CD14-positive monocyte (primary cell): ENCODE results near the gene KMT2A. TPM values are rescaled to one million over a fixed set of nuclear protein-coding genes. Genes with fewer than 3 reads are reported as not detected.

ENCODE experiments used
- DNase-seq, 3 donors: peaks; one replicate each; pipeline ENCODE4 v3.0.0-alpha.2; 2011 to 2022
- H2AFZ ChIP-seq: 2 replicates; pipeline ENCODE4 v1.6.0; 2012; ENCODE audit warnings: mild to moderate bottlenecking, low read depth, low read length, inconsistent platforms; ENCODE audit not compliant: insufficient read depth, poor library complexity, severe bottlenecking
- H3K27ac ChIP-seq, 2 donors: 1 replicate in 1 of 2; 2 replicates in 1 of 2; pipeline ENCODE4 v1.5.1; 2012 to 2013; ENCODE audit warnings: low read length in 2 of 2, control low read depth in 1 of 2, inconsistent platforms in 1 of 2, low read depth in 1 of 2, mild to moderate bottlenecking in 1 of 2
- H3K27me3 ChIP-seq, 2 donors: one replicate each; pipeline versions ENCODE4 v1.6.0 to v1.6.1; 2011 to 2013; ENCODE audit warnings: low read length in 2 of 2; ENCODE audit not compliant: control insufficient read depth in 2 of 2, insufficient read depth in 2 of 2
- H3K36me3 ChIP-seq, 2 donors: replicated peaks in 1 of 2; 1 replicate in 1 of 2; 2 replicates in 1 of 2; pipeline versions ENCODE4 v1.5.1 to v1.6.1; 2012 to 2013; ENCODE audit warnings: low read length in 2 of 2, control low read depth in 1 of 2, inconsistent platforms in 1 of 2, mild to moderate bottlenecking in 1 of 2; ENCODE audit not compliant: insufficient read depth in 2 of 2, control insufficient read depth in 1 of 2
- H3K4me1 ChIP-seq, 2 donors: 1 replicate in 1 of 2; 2 replicates in 1 of 2; pipeline versions ENCODE4 v1.5.1 to v1.6.1; 2012 to 2013; ENCODE audit warnings: low read length in 2 of 2, control low read depth in 1 of 2, inconsistent platforms in 1 of 2, mild to moderate bottlenecking in 1 of 2, moderate library complexity in 1 of 2; ENCODE audit not compliant: insufficient read depth in 2 of 2, control insufficient read depth in 1 of 2
- H3K4me2 ChIP-seq: replicated peaks from 2 replicates; pipeline ENCODE3; 2012; ENCODE audit warnings: low read length, moderate library complexity, mild to moderate bottlenecking; ENCODE audit not compliant: poor library complexity, severe bottlenecking; ENCODE audit errors: extremely low read depth
- H3K4me3 ChIP-seq, 3 experiments: fragments of 200-600 bp in 1 of 3; sonication (generic) in 1 of 3; replicated peaks in 1 of 3; 1 replicate in 2 of 3; 2 replicates in 1 of 3; pipeline ENCODE4 v1.5.1; 2011 to 2013; ENCODE audit warnings: low read length in 3 of 3, mild to moderate bottlenecking in 3 of 3, control low read depth in 2 of 3, low read depth in 2 of 3, inconsistent platforms in 1 of 3, moderate library complexity in 1 of 3
- H3K79me2 ChIP-seq: 2 replicates; pipeline ENCODE4 v1.6.0; 2012; ENCODE audit warnings: mild to moderate bottlenecking, control low read depth, inconsistent platforms, low read length, moderate library complexity; ENCODE audit not compliant: insufficient read depth
- H3K9ac ChIP-seq: 2 replicates; pipeline ENCODE4 v1.6.0; 2017; ENCODE audit warnings: low read length, mild to moderate bottlenecking; ENCODE audit not compliant: insufficient read depth, poor library complexity, severe bottlenecking
- H3K9me3 ChIP-seq, 2 donors: replicated peaks in 1 of 2; 1 replicate in 1 of 2; 2 replicates in 1 of 2; pipeline versions ENCODE4 v1.5.1 to v1.6.1; 2012 to 2013; ENCODE audit warnings: low read length in 2 of 2, control low read depth in 1 of 2; ENCODE audit not compliant: control insufficient read depth in 1 of 2, insufficient read depth in 1 of 2
- H4K20me1 ChIP-seq: 2 replicates; pipeline ENCODE4 v1.6.0; 2012; ENCODE audit warnings: mild to moderate bottlenecking, low read length, control low read depth, moderate library complexity; ENCODE audit not compliant: insufficient read depth
- H3K27ac Mint-ChIP-seq, 7 donors: one replicate each; pipeline ENCODE4 v1.8.0; 2020; ENCODE audit warnings: mild to moderate bottlenecking in 7 of 7, mixed read lengths in 7 of 7, moderate library complexity in 6 of 7, inconsistent platforms in 2 of 7
- H3K27me3 Mint-ChIP-seq, 3 donors: one replicate each; pipeline ENCODE4 v1.8.0; 2021 to 2022; ENCODE audit warnings: low read depth in 3 of 3, mild to moderate bottlenecking in 3 of 3, mixed read lengths in 3 of 3, moderate library complexity in 3 of 3, inconsistent platforms in 1 of 3
- H3K36me3 Mint-ChIP-seq, 2 donors: one replicate each; pipeline ENCODE4 v1.8.0; 2020; ENCODE audit warnings: mixed read lengths in 2 of 2, inconsistent platforms in 1 of 2, mild to moderate bottlenecking in 1 of 2
- H3K4me1 Mint-ChIP-seq: one replicate; pipeline ENCODE4 v1.8.0; 2020; ENCODE audit warnings: mild to moderate bottlenecking, mixed read lengths
- H3K4me3 Mint-ChIP-seq, 2 donors: one replicate each; pipeline ENCODE4 v1.8.0; 2020; ENCODE audit warnings: mild to moderate bottlenecking in 2 of 2, mixed read lengths in 2 of 2, moderate library complexity in 1 of 2
- H3K9me3 Mint-ChIP-seq, 7 donors: one replicate each; pipeline ENCODE4 v1.8.0; 2020 to 2022; ENCODE audit warnings: mixed read lengths in 7 of 7, mild to moderate bottlenecking in 6 of 7, moderate library complexity in 6 of 7, inconsistent platforms in 2 of 7
- CTCF ChIP-seq: fragments of 200-600 bp; IDR thresholded peaks from one replicate; pipeline ENCODE4 v1.8.0; 2022; ENCODE audit warnings: antibody characterized with exemption, mild to moderate bottlenecking
- WGBS: methylation state at CpG from one replicate; pipeline ENCODE4 v1.1.5; 2013; ENCODE audit warnings: missing lambda C conversion rate; ENCODE audit not compliant: insufficient coverage; 5-methylcytosine and 5-hydroxymethylcytosine counted together
- intact Hi-C, 2 donors: fragments of 100-400 bp; cut with micrococcal nuclease; formaldehyde crosslinking; loops; one replicate each; pipeline versions ENCODE4 v1.15.0 to v1.15.1; 2023
- polyA plus RNA-seq, 3 donors: library from polyadenylated mRNA; depleted of rRNA in 1 of 3; unstranded in 2 of 3; stranded (reverse) in 1 of 3; fragments of 300-500 nt in 2 of 3; fragments of >200 nt in 1 of 3; fragmentation: Illumina TruSeq in 2 of 3; gene quantifications; 1 replicate in 2 of 3; 2 replicates in 1 of 3; pipeline ENCODE4 v1.2.3, GENCODE V29; 2012 to 2021

The KMT2A gene
- polyA plus RNA-seq, 3 donors = 3.3 to 21.7 (median 3.5) TPM

GRCh38 chr11:118411530-118411929 is 24.8 kb upstream of the KMT2A start:
- no peak for TF ChIP-seq CTCF
- intact Hi-C loops = no loop called here
- no peak overlapping the region for H2AFZ ChIP-seq
- peaks cover 17 to 19% of the 10 kb centered on the region in 2 donors for H3K4me1 ChIP-seq
- DNase-seq = no peak
- no peaks in the 10 kb centered on the region for H3K9me3 ChIP-seq
- Mint-ChIP-seq H3K4me1 (no peaks in the 10 kb centered on the region), H3K36me3 (peaks cover 33 to 54% of the 10 kb centered on the region in 2 donors), H3K4me3 (no peak overlapping the region), H3K9me3 (no peaks in the 10 kb centered on the region), H3K27ac (peak overlapping the region in 1 of 7 donors; percentile 24), H3K27me3 (no peaks in the 10 kb centered on the region)
- no peaks in the 10 kb centered on the region for H3K27me3 ChIP-seq
- WGBS = no CpG with 5 or more reads among the region's 4 CpGs
- no peak overlapping the region for H3K4me3 ChIP-seq
- peaks cover 54% of the 10 kb centered on the region for H4K20me1 ChIP-seq
- H3K79me2 ChIP-seq = peaks cover 12% of the 10 kb centered on the region
- no peak overlapping the region for H3K27ac ChIP-seq
- no peak overlapping the region for H3K9ac ChIP-seq
- peaks cover 35 to 55% of the 10 kb centered on the region in 2 donors for H3K36me3 ChIP-seq
- H3K4me2 ChIP-seq = no peak overlapping the region

- H3K36me3 ChIP-seq = peaks cover 23 to 42% of the 10 kb centered on the region in 2 donors
- Mint-ChIP-seq H3K27me3 (peaks cover 0 to 1% (median 0%) of the 10 kb centered on the region in 3 donors), H3K27ac (peak overlapping the region in 2 of 7 donors; percentile 6 to 20), H3K36me3 (peaks cover 22 to 40% of the 10 kb centered on the region in 2 donors), H3K9me3 (no peaks in the 10 kb centered on the region), H3K4me3 (no peak overlapping the region), H3K4me1 (no peaks in the 10 kb centered on the region)
- H3K79me2 ChIP-seq = no peaks in the 10 kb centered on the region
- TF ChIP-seq CTCF = no peak
- H4K20me1 ChIP-seq = peaks cover 42% of the 10 kb centered on the region
- no peaks in the 10 kb centered on the region for H3K9me3 ChIP-seq
- H3K4me3 ChIP-seq = no peak overlapping the region
- no peak overlapping the region for H3K4me2 ChIP-seq
- H3K27me3 ChIP-seq = no peaks in the 10 kb centered on the region
- H3K4me1 ChIP-seq = peaks cover 17 to 19% of the 10 kb centered on the region in 2 donors
- H2AFZ ChIP-seq = no peak overlapping the region
- WGBS = 57% methylated on average over 1 of the region's 1 CpG
- DNase-seq = no peak
- no peak overlapping the region for H3K27ac ChIP-seq
- no peak overlapping the region for H3K9ac ChIP-seq
- intact Hi-C loops = no loop called here
Observed at GRCh38 chr11:118412921-118413320, 23.4 kb upstream of the KMT2A start.
